H1 (cell line): ENCODE data around the gene ETFBKMT. TPM values are rescaled to one million over a fixed set of nuclear protein-coding genes. Genes with fewer than 3 reads are reported as not detected.

Experiments
- CTCF ChIA-PET: fragments of 300-600 bp; sonication (Branson Sonifier 250); formaldehyde crosslinking; loops from one replicate; lab custom pipeline; 2021; ENCODE audit not compliant: partially characterized antibody; lab: Charles Lee
- POLR2A ChIA-PET: fragments of 300-600 bp; sonication (Branson Sonifier 250); formaldehyde crosslinking; loops from one replicate; lab custom pipeline; 2021; ENCODE audit warnings: inconsistent platforms; ENCODE audit not compliant: partially characterized antibody; lab: Charles Lee
- DNase-seq, 2 experiments: peaks; one replicate each; pipeline versions ENCODE4 v3.0.0 to v3.0.0-alpha.2; 2010 to 2022; ENCODE audit warnings: low spot score in 2 of 2, low read depth in 1 of 2, mixed read lengths in 1 of 2
- FAIRE-seq: peaks from 2 replicates; lab custom pipeline; 2011; peaks lifted over from hg19 to GRCh38; lab: Jason Lieb, UNC
- H2AFZ ChIP-seq: 2 replicates; pipeline ENCODE4 v1.8.1; 2012; ENCODE audit warnings: low read length, inconsistent platforms
- H2AK5ac ChIP-seq: 2 replicates; pipeline ENCODE4 v1.6.1; 2013; ENCODE audit warnings: low read depth, low read length
- H2BK120ac ChIP-seq: replicated peaks from 2 replicates; pipeline ENCODE3; 2013; ENCODE audit warnings: low read depth, low read length, inconsistent platforms
- H2BK12ac ChIP-seq: 2 replicates; pipeline ENCODE4 v1.6.1; 2013; ENCODE audit warnings: low read depth, low read length
- H2BK15ac ChIP-seq: 2 replicates; pipeline ENCODE4 v1.6.1; 2013; ENCODE audit warnings: low read length
- H2BK20ac ChIP-seq: 2 replicates; pipeline ENCODE4 v1.6.1; 2013; ENCODE audit warnings: low read length
- H2BK5ac ChIP-seq: 2 replicates; pipeline ENCODE4 v1.6.1; 2013; ENCODE audit warnings: low read depth, low read length
- H3K14ac ChIP-seq: 2 replicates; pipeline ENCODE4 v1.6.1; 2013; ENCODE audit warnings: inconsistent platforms; ENCODE audit not compliant: insufficient read length
- H3K18ac ChIP-seq: 2 replicates; pipeline ENCODE4 v1.6.1; 2013; ENCODE audit warnings: low read length; ENCODE audit errors: extremely low read depth
- H3K23ac ChIP-seq: 2 replicates; pipeline ENCODE4 v1.6.1; 2013; ENCODE audit warnings: inconsistent platforms; ENCODE audit not compliant: insufficient read length
- H3K23me2 ChIP-seq: 2 replicates; pipeline ENCODE4 v1.6.1; 2013; ENCODE audit warnings: low read depth, low read length
- H3K27ac ChIP-seq: 2 replicates; pipeline ENCODE4 v1.6.1; 2011; ENCODE audit warnings: low read depth, low read length, inconsistent platforms
- H3K27me3 ChIP-seq, 4 experiments: replicated peaks in 1 of 4; 1 replicate in 1 of 4; 2 replicates in 3 of 4; pipeline versions ENCODE4 v1.6.1 to v1.8.1; 2011 to 2013; ENCODE audit warnings: low read length in 3 of 4, mild to moderate bottlenecking in 3 of 4, inconsistent platforms in 2 of 4, mixed read lengths in 2 of 4, moderate library complexity in 1 of 4; ENCODE audit not compliant: control insufficient read depth in 3 of 4, insufficient read depth in 3 of 4; ENCODE audit errors: extremely low read depth in 1 of 4
- H3K36me3 ChIP-seq, 4 experiments: 2 replicates each; pipeline versions ENCODE4 v1.6.1 to v1.8.1; 2011 to 2013; ENCODE audit warnings: mild to moderate bottlenecking in 4 of 4, low read length in 3 of 4, moderate library complexity in 2 of 4, control low read depth in 1 of 4, inconsistent platforms in 1 of 4; ENCODE audit not compliant: insufficient read depth in 4 of 4, control insufficient read depth in 2 of 4
- H3K4ac ChIP-seq: replicated peaks from 2 replicates; pipeline ENCODE3; 2013; ENCODE audit warnings: low read length, low read depth, mixed read lengths, inconsistent platforms; ENCODE audit not compliant: insufficient read length
- H3K4me1 ChIP-seq, 4 experiments: replicated peaks in 1 of 4; 1 replicate in 1 of 4; 2 replicates in 3 of 4; pipeline versions ENCODE4 v1.6.1 to v1.8.1; 2011 to 2013; ENCODE audit warnings: low read length in 3 of 4, inconsistent platforms in 2 of 4, mixed read lengths in 1 of 4; ENCODE audit not compliant: insufficient read depth in 4 of 4, control insufficient read depth in 3 of 4
- H3K4me2 ChIP-seq, 2 experiments: 2 replicates each; pipeline versions ENCODE4 v1.6.1 to v1.8.1; 2011 to 2013; ENCODE audit warnings: low read depth in 2 of 2, low read length in 2 of 2, control low read depth in 1 of 2, inconsistent platforms in 1 of 2, mild to moderate bottlenecking in 1 of 2; ENCODE audit not compliant: insufficient read depth in 1 of 2
- H3K4me3 ChIP-seq, 4 experiments: fragments of 200-600, 300-600 bp in 1 of 4; sonication (generic), shearing (Covaris generic), sonication (Bioruptor Twin) in 1 of 4; 2 replicates each; pipeline versions ENCODE4 v1.5.1 to v1.8.1; 2011 to 2016; ENCODE audit warnings: low read length in 4 of 4, low read depth in 3 of 4, control low read depth in 2 of 4, inconsistent platforms in 2 of 4, mild to moderate bottlenecking in 2 of 4, mixed read lengths in 1 of 4, moderate library complexity in 1 of 4; ENCODE audit not compliant: insufficient read depth in 2 of 4; ENCODE audit errors: extremely low read depth in 1 of 4
- H3K56ac ChIP-seq: replicated peaks from 2 replicates; pipeline ENCODE3; 2013; ENCODE audit warnings: low read depth, mild to moderate bottlenecking, mixed read lengths, low read length, inconsistent platforms; ENCODE audit not compliant: insufficient read length
- H3K79me1 ChIP-seq: 2 replicates; pipeline ENCODE4 v1.6.1; 2013; ENCODE audit warnings: low read depth, low read length, control low read depth
- H3K79me2 ChIP-seq, 2 experiments: 2 replicates each; pipeline versions ENCODE4 v1.6.1 to v1.8.1; 2012 to 2013; ENCODE audit warnings: low read length in 2 of 2, mild to moderate bottlenecking in 2 of 2, inconsistent platforms in 1 of 2; ENCODE audit not compliant: insufficient read depth in 2 of 2, control insufficient read depth in 1 of 2
- H3K9ac ChIP-seq, 4 experiments: replicated peaks in 1 of 4; 1 replicate in 1 of 4; 2 replicates in 3 of 4; pipeline versions ENCODE4 v1.6.1 to v1.8.1; 2011 to 2013; ENCODE audit warnings: low read depth in 3 of 4, low read length in 3 of 4, control low read depth in 2 of 4, mild to moderate bottlenecking in 2 of 4, moderate library complexity in 2 of 4, inconsistent platforms in 1 of 4; ENCODE audit errors: extremely low read depth in 1 of 4
- H3K9me3 ChIP-seq, 2 experiments: 2 replicates each; pipeline versions ENCODE4 v1.6.1 to v1.8.1; 2012 to 2013; ENCODE audit warnings: mild to moderate bottlenecking in 2 of 2, moderate library complexity in 2 of 2, control low read depth in 1 of 2, inconsistent platforms in 1 of 2, low read depth in 1 of 2, low read length in 1 of 2, mixed read lengths in 1 of 2; ENCODE audit not compliant: insufficient read depth in 2 of 2
- H4K20me1 ChIP-seq, 2 experiments: replicated peaks in 1 of 2; 2 replicates each; pipeline versions ENCODE3 to v1.8.1; 2011 to 2013; ENCODE audit warnings: inconsistent platforms in 2 of 2, low read length in 2 of 2, mild to moderate bottlenecking in 1 of 2; ENCODE audit not compliant: insufficient read depth in 2 of 2, control insufficient read depth in 1 of 2
- H4K5ac ChIP-seq: 2 replicates; pipeline ENCODE4 v1.6.1; 2013; ENCODE audit warnings: low read length, low read depth, mixed read lengths, inconsistent platforms; ENCODE audit not compliant: insufficient read length
- H4K8ac ChIP-seq: 2 replicates; pipeline ENCODE4 v1.8.0; 2013; ENCODE audit warnings: mild to moderate bottlenecking, moderate library complexity, low read length, inconsistent platforms; ENCODE audit not compliant: insufficient read depth; ENCODE audit errors: extremely low read depth
- H4K91ac ChIP-seq: replicated peaks from 2 replicates; pipeline ENCODE3; 2013; ENCODE audit warnings: low read length, mixed read lengths, inconsistent platforms; ENCODE audit not compliant: insufficient read length
- BRCA1 ChIP-seq: IDR thresholded peaks from 2 replicates; pipeline ENCODE4 v1.6.1; 2012; ENCODE audit warnings: low read depth, low read length, improper control_type of control experiment
- CEBPB ChIP-seq: IDR thresholded peaks from 2 replicates; pipeline ENCODE4 v1.6.1; 2012; ENCODE audit warnings: low read depth, low read length
- EP300 ChIP-seq, 2 experiments: IDR thresholded peaks; 1 replicate in 1 of 2; 2 replicates in 1 of 2; pipeline ENCODE4 v1.6.1; 2011 to 2012; ENCODE audit warnings: low read depth in 2 of 2, low read length in 2 of 2, mild to moderate bottlenecking in 2 of 2, borderline replicate concordance in 1 of 2, inconsistent platforms in 1 of 2, moderate library complexity in 1 of 2
- NRF1 ChIP-seq: IDR thresholded peaks from 2 replicates; pipeline ENCODE4 v1.6.1; 2011; ENCODE audit warnings: mild to moderate bottlenecking, low read depth, low read length, improper control_type of control experiment
- POLR2A ChIP-seq, 2 experiments: IDR thresholded peaks; 1 replicate in 1 of 2; 2 replicates in 1 of 2; pipeline ENCODE4 v1.6.1; 2011; ENCODE audit warnings: low read depth in 2 of 2, low read length in 2 of 2, mild to moderate bottlenecking in 2 of 2; ENCODE audit errors: control extremely low read depth in 1 of 2
- TAF1 ChIP-seq: IDR thresholded peaks from 2 replicates; pipeline ENCODE4 v1.6.1; 2011; ENCODE audit warnings: mild to moderate bottlenecking, low read depth, low read length
- TEAD4 ChIP-seq: IDR thresholded peaks from 2 replicates; pipeline ENCODE4 v1.6.1; 2012; ENCODE audit warnings: low read depth, low read length, inconsistent platforms, mixed read lengths
- WGBS, 2 experiments: shearing (Covaris generic) in 1 of 2; methylation state at CpG; one replicate each; pipeline versions ENCODE4 v1.1.6 to v1.1.7; 2013 to 2015; ENCODE audit warnings: low lambda C conversion rate in 2 of 2, mixed read lengths in 2 of 2, inconsistent platforms in 1 of 2, low coverage in 1 of 2, missing lambda C conversion rate in 1 of 2; ENCODE audit not compliant: insufficient replicate concordance in 2 of 2, insufficient coverage in 1 of 2, insufficient read length in 1 of 2; ENCODE audit errors: extremely low coverage in 1 of 2, missing lambda C conversion rate in 1 of 2; 5-methylcytosine and 5-hydroxymethylcytosine counted together
- polyA plus RNA-seq, 7 experiments: library from polyadenylated mRNA; depleted of rRNA in 3 of 7; stranded (reverse) in 5 of 7; unstranded in 2 of 7; fragments of >200 nt in 5 of 7; fragments of 200-250 nt in 2 of 7; gene quantifications; 1 replicate in 5 of 7; 2 replicates in 1 of 7; 4 replicates in 1 of 7; pipeline versions ENCODE4 v1.2.1 to v1.2.3, GENCODE V29; 2011 to 2013; ENCODE audit warnings: missing spikeins in 2 of 7, mixed read lengths in 2 of 7
- total RNA-seq: library from RNA; stranded (reverse); fragmentation: NEBNext Ultra II Directional; extraction: Animal tissue kit (Norgen Biotek cat#: 25700); gene quantifications from 2 replicates; pipeline ENCODE4 v1.2.1, GENCODE V29; 2021
- TF ChIP-seq, protein P1 (sequence below): IDR thresholded peaks from 2 replicates; pipeline ENCODE4 v1.6.1; 2011; ENCODE audit warnings: low read depth, mild to moderate bottlenecking, low read length; ENCODE audit not compliant: insufficient read depth

Gene ETFBKMT
- total and polyA plus RNA-seq, 2 of the 8 experiments (the other 6 are each of a cell fraction or from before 2014, with no cell fraction given): 0.59 to 1.7 TPM

DNA sequence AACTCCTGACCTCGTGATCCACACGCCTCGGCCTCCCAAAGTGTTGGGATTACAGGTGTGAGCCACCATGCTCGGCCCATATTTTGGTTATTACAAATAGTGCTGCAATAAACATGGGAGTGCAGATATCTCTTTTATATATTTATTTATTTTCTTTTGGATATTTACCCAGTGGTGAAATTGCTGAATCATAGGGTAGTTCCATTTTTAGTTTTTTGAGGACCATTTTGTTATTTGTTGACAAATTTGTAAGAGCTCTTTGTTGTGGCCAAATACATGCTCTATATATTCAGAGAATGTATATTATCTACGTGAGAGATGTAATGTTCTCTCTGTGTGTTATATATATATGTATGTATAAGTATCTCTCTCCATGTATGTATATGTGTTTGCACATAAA, 53.4 kb downstream of the ETFBKMT start:
- no peak overlapping the region for H4K8ac ChIP-seq
- no peak overlapping the region for H2BK12ac ChIP-seq
- no peak overlapping the region for H3K18ac ChIP-seq
- POLR2A ChIA-PET: no interaction called here
- no peak overlapping the region for H2AK5ac ChIP-seq
- no peaks in the 10 kb centered on the region for H3K79me1 ChIP-seq
- FAIRE-seq: no peak
- no peak overlapping the region for H3K27ac ChIP-seq
- no peak for TF ChIP-seq POLR2A (IDR thresholded peaks at IDR 0.05; ENCODE audit: control extremely low read depth in 1 of 2, low read depth in 2 of 2, low read length in 2 of 2)
- no peak for TF ChIP-seq NRF1
- no peak for TF ChIP-seq TEAD4
- TF ChIP-seq TAF1: no peak
- TF ChIP-seq, protein P1, sequence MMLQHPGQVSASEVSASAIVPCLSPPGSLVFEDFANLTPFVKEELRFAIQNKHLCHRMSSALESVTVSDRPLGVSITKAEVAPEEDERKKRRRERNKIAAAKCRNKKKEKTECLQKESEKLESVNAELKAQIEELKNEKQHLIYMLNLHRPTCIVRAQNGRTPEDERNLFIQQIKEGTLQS: no peak
- TF ChIP-seq EP300 (IDR thresholded peaks at IDR 0.05; ENCODE audit: borderline replicate concordance in 1 of 2, low read depth in 2 of 2, low read length in 2 of 2): no peak
- TF ChIP-seq BRCA1: no peak
- TF ChIP-seq CEBPB: no peak
- no peak overlapping the region for H3K4ac ChIP-seq
- H3K56ac ChIP-seq: no peak overlapping the region
- no peak overlapping the region for H3K23ac ChIP-seq
- H2BK20ac ChIP-seq: no peak overlapping the region
- H3K9ac ChIP-seq: no peak overlapping the region
- no peaks in the 10 kb centered on the region for H3K4me1 ChIP-seq
- 0 out of 4 replicates have a peak, but pooled peaks cover 0 to 4% of the 10 kb centered on the region in 2 experiments for H3K9me3 ChIP-seq
- H2BK120ac ChIP-seq: no peak overlapping the region
- DNase-seq: no peak
- H3K79me2 ChIP-seq: no peaks in the 10 kb centered on the region
- H4K91ac ChIP-seq: no peak overlapping the region
- no peak overlapping the region for H3K14ac ChIP-seq
- peaks cover 0 to 4% (median 0%) of the 10 kb centered on the region in 4 experiments; a peak in 1 of 8 replicates for H3K36me3 ChIP-seq
- CTCF ChIA-PET: interaction anchor here (0.5 kb wide), 1 partner anchor 13 kb away, joined by 4 read pairs; no protein-coding TSS in a partner anchor
- H2BK5ac ChIP-seq: no peak overlapping the region
- H4K20me1 ChIP-seq: no peaks in the 10 kb centered on the region
- H3K23me2 ChIP-seq: peaks cover 1% of the 10 kb centered on the region; the same call in 1 of the 2 replicates
- 91% methylated on average over 5 of the region's 5 CpGs; no CpG with 5 or more reads in 1 of the 2 experiments for WGBS, 2 experiments
- no peak overlapping the region for H4K5ac ChIP-seq
- H3K4me3 ChIP-seq: no peak overlapping the region
- no peaks in the 10 kb centered on the region for H3K27me3 ChIP-seq
- no peak overlapping the region for H3K4me2 ChIP-seq
- H2BK15ac ChIP-seq: no peak overlapping the region
- H2AFZ ChIP-seq: no peak overlapping the region
